MM.1S (cell line): ENCODE results near the gene FMN1.

Source experiments
- DNase-seq: peaks from one replicate; pipeline ENCODE4 v3.0.0-alpha.2; 2015
- H2AFZ ChIP-seq: fragments of 300-600 bp; sonication (generic); 2 replicates; pipeline ENCODE4 v1.6.0; 2016; ENCODE audit warnings: antibody characterized with exemption, low read length
- H3F3A ChIP-seq: fragments of 300-600 bp; sonication (generic); 2 replicates; pipeline ENCODE4 v1.6.1; 2016; ENCODE audit warnings: mild to moderate bottlenecking, antibody characterized with exemption, low read length, moderate library complexity, mixed read lengths; ENCODE audit not compliant: insufficient read depth
- H3K27ac ChIP-seq: fragments of 300-600 bp; sonication (generic); 2 replicates; pipeline ENCODE4 v1.5.1; 2016; ENCODE audit warnings: mild to moderate bottlenecking, low read length
- H3K27me3 ChIP-seq: fragments of 300-600 bp; sonication (generic); replicated peaks from 2 replicates; pipeline ENCODE4 v1.6.0; 2016; ENCODE audit warnings: low read length; ENCODE audit not compliant: insufficient read depth
- H3K36me3 ChIP-seq: fragments of 300-600 bp; sonication (generic); replicated peaks from 2 replicates; pipeline ENCODE4 v1.6.1; 2016; ENCODE audit warnings: mild to moderate bottlenecking, low read length, mixed read lengths; ENCODE audit not compliant: insufficient read depth
- H3K4me1 ChIP-seq: fragments of 300-600 bp; sonication (generic); 2 replicates; pipeline ENCODE4 v1.6.1; 2016; ENCODE audit warnings: low read length, mixed read lengths
- H3K4me2 ChIP-seq: fragments of 300-600 bp; sonication (generic); 2 replicates; pipeline ENCODE4 v1.6.0; 2016; ENCODE audit warnings: low read depth, low read length
- H3K4me3 ChIP-seq: fragments of 300-600 bp; sonication (generic); 2 replicates; pipeline ENCODE4 v1.5.1; 2016; ENCODE audit warnings: low read length, mixed read lengths
- H3K79me2 ChIP-seq: fragments of 300-600 bp; sonication (generic); 2 replicates; pipeline ENCODE4 v1.6.1; 2016; ENCODE audit warnings: mixed run types, low read length, mixed read lengths
- H3K9ac ChIP-seq: fragments of 300-600 bp; sonication (generic); 2 replicates; pipeline ENCODE4 v1.6.1; 2016; ENCODE audit warnings: low read length, mixed read lengths
- H3K9me2 ChIP-seq: fragments of 300-600 bp; sonication (generic); replicated peaks from 2 replicates; pipeline ENCODE4 v1.6.1; 2016; ENCODE audit warnings: mild to moderate bottlenecking, low read length, mixed read lengths; ENCODE audit not compliant: insufficient read depth
- H3K9me3 ChIP-seq: fragments of 300-600 bp; sonication (generic); replicated peaks from 2 replicates; pipeline ENCODE4 v1.6.1; 2016; ENCODE audit warnings: mild to moderate bottlenecking, low read length, mixed read lengths; ENCODE audit not compliant: insufficient read depth
- H4K20me1 ChIP-seq: fragments of 300-600 bp; sonication (generic); 2 replicates; pipeline ENCODE4 v1.6.1; 2016; ENCODE audit warnings: mild to moderate bottlenecking, low read length, moderate library complexity, mixed read lengths; ENCODE audit not compliant: insufficient read depth
- EZH2 ChIP-seq: fragments of 300-600 bp; sonication (generic); optimal IDR thresholded peaks from 2 replicates; pipeline ENCODE3; 2017; ENCODE audit warnings: low read depth, mild to moderate bottlenecking, antibody characterized with exemption, low read length, mixed read lengths
- EZH2phosphoT487 ChIP-seq: fragments of 300-600 bp; sonication (generic); IDR thresholded peaks from 2 replicates; pipeline ENCODE4 v1.6.1; 2018; ENCODE audit warnings: antibody characterized with exemption, low read length
- TF ChIP-seq, protein P1 (sequence below): fragments of 300-600 bp; sonication (generic); IDR thresholded peaks from 2 replicates; pipeline ENCODE4 v1.5.1; 2016; ENCODE audit warnings: antibody characterized with exemption, low read length, mixed read lengths

Gene FMN1, protein sequence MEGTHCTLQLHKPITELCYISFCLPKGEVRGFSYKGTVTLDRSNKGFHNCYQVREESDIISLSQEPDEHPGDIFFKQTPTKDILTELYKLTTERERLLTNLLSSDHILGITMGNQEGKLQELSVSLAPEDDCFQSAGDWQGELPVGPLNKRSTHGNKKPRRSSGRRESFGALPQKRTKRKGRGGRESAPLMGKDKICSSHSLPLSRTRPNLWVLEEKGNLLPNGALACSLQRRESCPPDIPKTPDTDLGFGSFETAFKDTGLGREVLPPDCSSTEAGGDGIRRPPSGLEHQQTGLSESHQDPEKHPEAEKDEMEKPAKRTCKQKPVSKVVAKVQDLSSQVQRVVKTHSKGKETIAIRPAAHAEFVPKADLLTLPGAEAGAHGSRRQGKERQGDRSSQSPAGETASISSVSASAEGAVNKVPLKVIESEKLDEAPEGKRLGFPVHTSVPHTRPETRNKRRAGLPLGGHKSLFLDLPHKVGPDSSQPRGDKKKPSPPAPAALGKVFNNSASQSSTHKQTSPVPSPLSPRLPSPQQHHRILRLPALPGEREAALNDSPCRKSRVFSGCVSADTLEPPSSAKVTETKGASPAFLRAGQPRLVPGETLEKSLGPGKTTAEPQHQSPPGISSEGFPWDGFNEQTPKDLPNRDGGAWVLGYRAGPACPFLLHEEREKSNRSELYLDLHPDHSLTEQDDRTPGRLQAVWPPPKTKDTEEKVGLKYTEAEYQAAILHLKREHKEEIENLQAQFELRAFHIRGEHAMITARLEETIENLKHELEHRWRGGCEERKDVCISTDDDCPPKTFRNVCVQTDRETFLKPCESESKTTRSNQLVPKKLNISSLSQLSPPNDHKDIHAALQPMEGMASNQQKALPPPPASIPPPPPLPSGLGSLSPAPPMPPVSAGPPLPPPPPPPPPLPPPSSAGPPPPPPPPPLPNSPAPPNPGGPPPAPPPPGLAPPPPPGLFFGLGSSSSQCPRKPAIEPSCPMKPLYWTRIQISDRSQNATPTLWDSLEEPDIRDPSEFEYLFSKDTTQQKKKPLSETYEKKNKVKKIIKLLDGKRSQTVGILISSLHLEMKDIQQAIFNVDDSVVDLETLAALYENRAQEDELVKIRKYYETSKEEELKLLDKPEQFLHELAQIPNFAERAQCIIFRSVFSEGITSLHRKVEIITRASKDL (N-terminal part only)

DNA sequence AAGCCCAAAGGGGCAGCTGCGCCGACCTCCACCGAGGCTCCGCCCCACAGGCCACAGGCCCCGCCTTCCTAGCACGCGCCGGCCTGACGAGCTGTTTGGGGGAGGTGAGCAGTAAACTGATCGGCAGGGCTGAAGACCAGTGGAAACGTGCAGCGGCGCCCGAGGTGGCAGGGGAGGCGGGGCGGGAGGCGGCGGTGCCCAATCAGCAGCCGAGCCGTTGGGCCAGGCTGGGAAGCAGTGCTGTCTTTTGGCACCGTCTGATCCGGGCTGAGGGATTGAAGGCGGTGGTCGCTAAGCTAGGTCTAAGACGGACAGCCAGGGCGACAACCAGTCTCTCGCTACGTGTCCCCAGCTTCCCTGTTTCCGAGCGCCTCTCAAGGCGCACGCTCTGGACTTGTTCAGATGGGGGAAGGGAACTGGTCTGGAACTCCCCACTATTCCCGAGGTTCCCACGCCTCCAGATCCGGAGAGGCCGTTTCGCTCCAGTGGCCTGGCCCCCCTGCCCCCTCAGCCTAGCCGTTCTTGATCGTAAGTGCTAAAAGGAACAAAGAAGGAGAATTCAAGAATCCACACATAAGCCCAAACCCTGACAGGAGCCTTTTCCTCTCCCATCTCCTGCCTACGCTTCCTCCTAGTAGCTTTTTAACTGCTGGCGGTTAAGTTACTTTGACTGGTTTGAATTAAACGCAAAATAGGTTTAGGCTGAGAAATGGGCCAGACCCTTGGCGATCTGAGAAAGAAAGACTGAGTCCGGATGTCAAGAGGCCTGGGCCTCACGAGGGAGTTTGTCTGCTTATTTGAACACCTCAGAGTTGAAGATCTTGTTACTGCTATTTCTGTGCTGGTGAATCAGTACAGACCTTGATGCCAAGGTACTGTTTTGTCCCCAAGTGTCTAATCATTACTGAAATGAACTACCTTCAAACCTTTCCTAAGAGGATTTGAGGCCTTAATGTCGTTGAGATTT is at the start of gene FMN1:
FMN1 (minus strand) TSS at position 11 of the 967 bp plus-strand sequence. CDS start 39,800 bp downstream, outside the sequence.
- Histone ChIP-seq H3F3A (no peaks in the 10 kb centered on the region), H3K27me3 (peaks cover 86% of the 10 kb centered on the region), H3K4me1 (0 out of 2 replicates have a peak, but pooled peaks cover 4% of the 10 kb centered on the region), H3K9me2 (no peaks in the 10 kb centered on the region), H3K27ac (no peak within 1 kb of the TSS), H3K9ac (no peak within 1 kb of the TSS), H3K4me3 (peak within 1 kb of the TSS; percentile 63), H3K36me3 (no peaks in the 10 kb centered on the region), H2AFZ (peak within 1 kb of the TSS; percentile 94), H3K9me3 (no peaks in the 10 kb centered on the region), H4K20me1 (no peaks in the 10 kb centered on the region), H3K79me2 (no peaks in the 10 kb centered on the region), H3K4me2 (peak within 1 kb of the TSS; percentile 94)
- TF ChIP-seq EZH2phosphoT487: no peak
- TF ChIP-seq, protein P1, sequence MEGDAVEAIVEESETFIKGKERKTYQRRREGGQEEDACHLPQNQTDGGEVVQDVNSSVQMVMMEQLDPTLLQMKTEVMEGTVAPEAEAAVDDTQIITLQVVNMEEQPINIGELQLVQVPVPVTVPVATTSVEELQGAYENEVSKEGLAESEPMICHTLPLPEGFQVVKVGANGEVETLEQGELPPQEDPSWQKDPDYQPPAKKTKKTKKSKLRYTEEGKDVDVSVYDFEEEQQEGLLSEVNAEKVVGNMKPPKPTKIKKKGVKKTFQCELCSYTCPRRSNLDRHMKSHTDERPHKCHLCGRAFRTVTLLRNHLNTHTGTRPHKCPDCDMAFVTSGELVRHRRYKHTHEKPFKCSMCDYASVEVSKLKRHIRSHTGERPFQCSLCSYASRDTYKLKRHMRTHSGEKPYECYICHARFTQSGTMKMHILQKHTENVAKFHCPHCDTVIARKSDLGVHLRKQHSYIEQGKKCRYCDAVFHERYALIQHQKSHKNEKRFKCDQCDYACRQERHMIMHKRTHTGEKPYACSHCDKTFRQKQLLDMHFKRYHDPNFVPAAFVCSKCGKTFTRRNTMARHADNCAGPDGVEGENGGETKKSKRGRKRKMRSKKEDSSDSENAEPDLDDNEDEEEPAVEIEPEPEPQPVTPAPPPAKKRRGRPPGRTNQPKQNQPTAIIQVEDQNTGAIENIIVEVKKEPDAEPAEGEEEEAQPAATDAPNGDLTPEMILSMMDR: no peak
- no peak for TF ChIP-seq EZH2
- peak; percentile 93 for DNase-seq

DNA sequence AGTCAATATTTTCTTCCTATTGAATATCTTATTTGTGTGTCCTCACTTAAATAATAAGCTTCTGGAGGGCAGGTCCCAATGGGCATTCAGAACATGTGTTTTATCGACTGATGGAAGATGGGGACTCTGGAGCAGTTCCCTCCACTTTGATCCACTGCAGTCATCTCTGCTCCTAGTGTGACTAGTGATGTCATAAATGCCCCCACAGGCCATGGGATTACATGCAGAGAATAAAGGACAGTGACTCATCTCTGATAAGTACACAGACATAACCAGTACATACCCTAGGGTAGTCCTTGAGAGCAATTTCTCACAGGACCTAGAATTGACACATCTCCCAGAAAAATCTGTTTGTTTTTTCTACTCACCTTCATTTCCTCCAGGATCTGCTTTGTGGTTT is 49.4 kb upstream of the FMN1 start:
- no peaks in the 10 kb centered on the region for H3K27me3 ChIP-seq
- H3K4me3 ChIP-seq: no peak overlapping the region
- no peak for DNase-seq
- no peaks in the 10 kb centered on the region for H3K9me2 ChIP-seq
- H3K9me3 ChIP-seq: no peaks in the 10 kb centered on the region
- TF ChIP-seq EZH2phosphoT487 (no peak), EZH2 (no peak)
- TF ChIP-seq, protein P1: no peak
- no peaks in the 10 kb centered on the region for H3K36me3 ChIP-seq
- peaks cover 22% of the 10 kb centered on the region for H3K4me1 ChIP-seq
- peaks cover 5% of the 10 kb centered on the region; the same call in 1 of the 2 replicates for H3F3A ChIP-seq
- no peak overlapping the region for H2AFZ ChIP-seq
- H3K79me2 ChIP-seq: no peaks in the 10 kb centered on the region
- H4K20me1 ChIP-seq: no peaks in the 10 kb centered on the region
- H3K4me2 ChIP-seq: no peak overlapping the region
- no peak overlapping the region for H3K27ac ChIP-seq
- no peak overlapping the region for H3K9ac ChIP-seq

DNA sequence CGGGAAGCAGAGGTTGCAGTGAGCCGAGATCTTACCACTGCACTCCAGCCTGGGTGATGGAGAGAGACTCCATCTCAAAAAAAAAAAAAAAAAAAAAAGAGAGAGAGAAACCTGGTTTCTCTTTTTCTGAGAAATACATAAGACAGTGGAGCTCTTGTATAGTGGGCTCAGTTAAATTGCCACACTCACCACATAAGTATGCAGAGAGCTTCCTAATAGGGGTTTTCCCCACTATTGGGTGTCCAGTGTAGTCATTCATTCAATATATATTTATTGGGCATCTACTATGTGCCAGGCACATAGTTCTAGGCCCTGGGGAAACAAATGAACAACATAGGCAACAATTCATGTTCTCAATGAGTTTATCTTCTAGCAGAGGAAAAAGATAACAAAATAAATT is 48.9 kb upstream of the FMN1 start:
- no peaks in the 10 kb centered on the region for H3K9me2 ChIP-seq
- H3K9ac ChIP-seq: no peak overlapping the region
- H3K27me3 ChIP-seq: no peaks in the 10 kb centered on the region
- no peaks in the 10 kb centered on the region for H4K20me1 ChIP-seq
- no peak for DNase-seq
- no peaks in the 10 kb centered on the region for H3K36me3 ChIP-seq
- no peak overlapping the region for H2AFZ ChIP-seq
- TF ChIP-seq, protein P1: no peak
- no peak for TF ChIP-seq EZH2
- no peak for TF ChIP-seq EZH2phosphoT487
- no peak overlapping the region for H3K4me2 ChIP-seq
- H3K9me3 ChIP-seq: no peaks in the 10 kb centered on the region
- H3K27ac ChIP-seq: no peak overlapping the region
- H3K4me3 ChIP-seq: no peak overlapping the region
- peaks cover 22% of the 10 kb centered on the region for H3K4me1 ChIP-seq
- peaks cover 5% of the 10 kb centered on the region; the same call in 1 of the 2 replicates for H3F3A ChIP-seq
- H3K79me2 ChIP-seq: no peaks in the 10 kb centered on the region
